Endodermal cell (in vitro differentiated cells): Measurements from ENCODE around the gene ITGA7. TPM values are rescaled to one million over a fixed set of nuclear protein-coding genes. Genes with fewer than 3 reads are reported as not detected.
A peak's percentile ranks its signal among the peaks of the same experiment; 100 is the strongest.

Source experiments
- DNase-seq: peaks from one replicate; pipeline ENCODE4 v3.0.0-alpha.2; 2017
- H3K27ac ChIP-seq: 2 replicates; pipeline ENCODE4 v1.5.1; 2013; ENCODE audit warnings: mild to moderate bottlenecking, low read depth, low read length, moderate library complexity
- H3K27me3 ChIP-seq: 2 replicates; pipeline ENCODE4 v1.6.1; 2013; ENCODE audit warnings: mild to moderate bottlenecking, low read length, moderate library complexity; ENCODE audit not compliant: insufficient read depth, control insufficient read depth, poor library complexity, severe bottlenecking
- H3K36me3 ChIP-seq: 2 replicates; pipeline ENCODE4 v1.7.0; 2013; ENCODE audit warnings: mild to moderate bottlenecking, low read length, moderate library complexity; ENCODE audit not compliant: control insufficient read depth, insufficient read depth
- H3K4me1 ChIP-seq: one replicate; pipeline ENCODE4 v1.7.0; 2013; ENCODE audit warnings: low read length; ENCODE audit not compliant: control insufficient read depth, insufficient read depth
- H3K4me3 ChIP-seq: 2 replicates; pipeline ENCODE4 v1.5.1; 2013; ENCODE audit warnings: mild to moderate bottlenecking, low read length, moderate library complexity
- H3K9ac ChIP-seq: 2 replicates; pipeline ENCODE4 v1.6.1; 2013; ENCODE audit warnings: mild to moderate bottlenecking, low read length, moderate library complexity; ENCODE audit not compliant: poor library complexity, severe bottlenecking; ENCODE audit errors: extremely low read depth
- H3K9me3 ChIP-seq: 2 replicates; pipeline ENCODE4 v1.6.1; 2013; ENCODE audit warnings: mild to moderate bottlenecking, low read length, moderate library complexity; ENCODE audit not compliant: control insufficient read depth
- H3K27ac Mint-ChIP-seq: 2 replicates; pipeline ENCODE4 v1.8.0; 2020; ENCODE audit warnings: mixed read lengths
- H3K27me3 Mint-ChIP-seq: 2 replicates; pipeline ENCODE4 v1.8.0; 2021; ENCODE audit warnings: mild to moderate bottlenecking, mixed read lengths; ENCODE audit not compliant: insufficient read depth
- H3K36me3 Mint-ChIP-seq: 2 replicates; pipeline ENCODE4 v1.8.0; 2020; ENCODE audit warnings: low read depth, mixed read lengths
- H3K4me1 Mint-ChIP-seq: 2 replicates; pipeline ENCODE4 v1.8.0; 2020; ENCODE audit warnings: mixed read lengths
- H3K4me3 Mint-ChIP-seq: 2 replicates; pipeline ENCODE4 v1.8.0; 2020; ENCODE audit warnings: mild to moderate bottlenecking, moderate library complexity, mixed read lengths
- H3K9me3 Mint-ChIP-seq: 2 replicates; pipeline ENCODE4 v1.8.0; 2020; ENCODE audit warnings: mild to moderate bottlenecking, mixed read lengths
- WGBS, 2 experiments: methylation state at CpG; one replicate each; pipeline versions ENCODE4 v1.1.5 to v1.1.7; 2013; ENCODE audit warnings: missing lambda C conversion rate in 2 of 2, mixed read lengths in 1 of 2; ENCODE audit not compliant: insufficient coverage in 1 of 2, insufficient read length in 1 of 2; 5-methylcytosine and 5-hydroxymethylcytosine counted together
- total RNA-seq, 2 donors: library from RNA; stranded (reverse); fragmentation: NEBNext Ultra II Directional in 1 of 2; extraction: Animal tissue kit (Norgen Biotek cat#: 25700) in 1 of 2; gene quantifications; 2 replicates in 1 of 2; 3 replicates in 1 of 2; pipeline ENCODE4 v1.2.1, GENCODE V29; 2021
- TF ChIP-seq, protein P1 (sequence below): fragments of 200-600 bp; sonication (generic); conservative IDR thresholded peaks from 2 replicates; pipeline ENCODE4 v1.5.0; 2021; ENCODE audit warnings: antibody characterized with exemption, mild to moderate bottlenecking

The ITGA7 gene
- total RNA-seq, 2 donors from 2014 or later: 106 to 122 TPM

- Mint-ChIP-seq H3K27me3 (peaks cover 31% of the 10 kb centered on the region), H3K27ac (no peak overlapping the region), H3K4me3 (no peak overlapping the region), H3K36me3 (no peaks in the 10 kb centered on the region), H3K9me3 (peaks cover 12% of the 10 kb centered on the region), H3K4me1 (peaks cover 7% of the 10 kb centered on the region)
- TF ChIP-seq, protein P1, sequence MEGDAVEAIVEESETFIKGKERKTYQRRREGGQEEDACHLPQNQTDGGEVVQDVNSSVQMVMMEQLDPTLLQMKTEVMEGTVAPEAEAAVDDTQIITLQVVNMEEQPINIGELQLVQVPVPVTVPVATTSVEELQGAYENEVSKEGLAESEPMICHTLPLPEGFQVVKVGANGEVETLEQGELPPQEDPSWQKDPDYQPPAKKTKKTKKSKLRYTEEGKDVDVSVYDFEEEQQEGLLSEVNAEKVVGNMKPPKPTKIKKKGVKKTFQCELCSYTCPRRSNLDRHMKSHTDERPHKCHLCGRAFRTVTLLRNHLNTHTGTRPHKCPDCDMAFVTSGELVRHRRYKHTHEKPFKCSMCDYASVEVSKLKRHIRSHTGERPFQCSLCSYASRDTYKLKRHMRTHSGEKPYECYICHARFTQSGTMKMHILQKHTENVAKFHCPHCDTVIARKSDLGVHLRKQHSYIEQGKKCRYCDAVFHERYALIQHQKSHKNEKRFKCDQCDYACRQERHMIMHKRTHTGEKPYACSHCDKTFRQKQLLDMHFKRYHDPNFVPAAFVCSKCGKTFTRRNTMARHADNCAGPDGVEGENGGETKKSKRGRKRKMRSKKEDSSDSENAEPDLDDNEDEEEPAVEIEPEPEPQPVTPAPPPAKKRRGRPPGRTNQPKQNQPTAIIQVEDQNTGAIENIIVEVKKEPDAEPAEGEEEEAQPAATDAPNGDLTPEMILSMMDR: no peak
- DNase-seq: peak; percentile 27
- H3K4me1 ChIP-seq: peaks cover 10% of the 10 kb centered on the region
- H3K36me3 ChIP-seq: no peaks in the 10 kb centered on the region
- H3K27me3 ChIP-seq: peaks cover 17% of the 10 kb centered on the region
- H3K9ac ChIP-seq: no peak overlapping the region
- H3K27ac ChIP-seq: no peak overlapping the region
- no peak overlapping the region for H3K4me3 ChIP-seq
- H3K9me3 ChIP-seq: no peaks in the 10 kb centered on the region
- 88 to 92% methylated on average over 5 to 6 of the region's 6 CpGs for WGBS, 2 experiments
Measured at GRCh38 chr12:55658212-55658611, 49.5 kb downstream of the ITGA7 start.

- H3K9ac ChIP-seq: no peak overlapping the region
- TF ChIP-seq, protein P1: no peak
- no peak overlapping the region for H3K27ac ChIP-seq
- no peak overlapping the region for H3K4me3 ChIP-seq
- H3K9me3 ChIP-seq: no peaks in the 10 kb centered on the region
- peaks cover 1% of the 10 kb centered on the region for H3K4me1 ChIP-seq
- Mint-ChIP-seq H3K9me3 (peaks cover 16% of the 10 kb centered on the region), H3K4me1 (no peaks in the 10 kb centered on the region), H3K4me3 (no peak overlapping the region), H3K27me3 (peaks cover 31% of the 10 kb centered on the region), H3K36me3 (no peaks in the 10 kb centered on the region), H3K27ac (no peak overlapping the region)
- no peak for DNase-seq
- 75 to 78% methylated on average over 1 to 3 of the region's 4 CpGs for WGBS, 2 experiments
- no peaks in the 10 kb centered on the region for H3K36me3 ChIP-seq
- H3K27me3 ChIP-seq: peaks cover 17% of the 10 kb centered on the region
Measured at GRCh38 chr12:55657212-55657611, 50.5 kb downstream of the ITGA7 start.

- Histone ChIP-seq H3K9ac (no peak overlapping the region), H3K9me3 (peaks cover 8% of the 10 kb centered on the region), H3K27ac (no peak overlapping the region), H3K4me3 (no peak overlapping the region), H3K27me3 (peaks cover 17% of the 10 kb centered on the region), H3K36me3 (no peaks in the 10 kb centered on the region), H3K4me1 (no peaks in the 10 kb centered on the region)
- Mint-ChIP-seq H3K36me3 (peaks cover 2% of the 10 kb centered on the region), H3K9me3 (peaks cover 31% of the 10 kb centered on the region), H3K4me3 (no peak overlapping the region), H3K4me1 (no peaks in the 10 kb centered on the region), H3K27ac (no peak overlapping the region), H3K27me3 (peaks cover 29% of the 10 kb centered on the region)
- DNase-seq: peak; percentile 31
- TF ChIP-seq, protein P1: no peak
- 95% methylated on average over 14 to 17 of the region's 17 CpGs for WGBS, 2 experiments
Measured at GRCh38 chr12:55654511-55655214, 53.0 kb downstream of the ITGA7 start.
